GM21526 (cell line): ENCODE results near the gene EFNA2.

ENCODE experiments used
- ATAC-seq: cut with Tn5 transposase; IDR thresholded peaks from one replicate; pipeline ENCODE4 v1.9.1; 2021; ENCODE audit warnings: moderate library complexity; ENCODE audit not compliant: unreplicated experiment, low FRiP score

EFNA2 gene

DNA sequence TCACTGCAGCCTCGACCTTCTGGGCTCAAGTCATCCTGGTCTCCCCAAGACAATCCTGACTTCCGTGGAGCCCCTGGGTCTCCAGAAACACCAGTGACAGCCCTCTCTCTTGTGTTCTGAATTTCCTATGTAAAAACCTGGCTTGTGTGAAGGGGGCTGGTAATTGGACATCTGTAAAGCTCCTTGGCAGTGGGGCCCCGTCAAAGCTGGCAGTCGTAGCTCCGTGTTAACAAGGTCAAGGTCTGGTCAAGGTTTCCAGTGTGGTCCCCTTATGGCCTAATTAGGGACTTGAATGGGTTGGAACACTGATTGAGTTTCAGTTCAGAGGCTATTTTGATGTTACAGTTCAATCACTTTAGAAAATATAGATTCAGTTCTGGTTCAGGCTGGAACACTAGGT, 65.2 kb downstream of the EFNA2 start:
- no peak for ATAC-seq
